Breast epithelium (tissue), 3 donors: ENCODE data around the gene RRAS.

Source experiments
- CTCF ChIP-seq, 3 donors: fragments of 450-650 bp; IDR thresholded peaks; one replicate each; pipeline ENCODE4 v1.5.1; 2016 to 2017; ENCODE audit warnings: antibody characterized with exemption in 3 of 3, mild to moderate bottlenecking in 3 of 3, moderate library complexity in 3 of 3
- POLR2A ChIP-seq: fragments of 450-650 bp; IDR thresholded peaks from one replicate; pipeline ENCODE4 v1.6.1; 2016; ENCODE audit warnings: antibody characterized with exemption, mild to moderate bottlenecking, moderate library complexity
- POLR2AphosphoS5 ChIP-seq, 3 donors: sonication (generic); formaldehyde crosslinking; IDR thresholded peaks; one replicate each; pipeline ENCODE4 v1.6.1; 2017; ENCODE audit warnings: antibody characterized with exemption in 3 of 3

- TF ChIP-seq CTCF (IDR thresholded peaks at IDR 0.05) (no peak), POLR2AphosphoS5 (IDR thresholded peaks at IDR 0.05) (no peak), POLR2A (no peak)
Measured at GRCh38 chr19:49657493-49658138, 17.7 kb upstream of the RRAS start.
